Activated T-cell treated with anti-CD3 and anti-CD28 coated beads for 1 hour (primary cell): ENCODE measurements around the gene SMC1B.
"Not testable (repeated sequence)": the region's sequence is repeated elsewhere in the genome, so short reads cannot be mapped to it uniquely, and the experiment has no call there.

Experiments
- DNase-seq: peaks from one replicate; pipeline ENCODE4 v3.0.0-alpha.2; 2020; ENCODE audit warnings: low read depth

The SMC1B gene

DNA sequence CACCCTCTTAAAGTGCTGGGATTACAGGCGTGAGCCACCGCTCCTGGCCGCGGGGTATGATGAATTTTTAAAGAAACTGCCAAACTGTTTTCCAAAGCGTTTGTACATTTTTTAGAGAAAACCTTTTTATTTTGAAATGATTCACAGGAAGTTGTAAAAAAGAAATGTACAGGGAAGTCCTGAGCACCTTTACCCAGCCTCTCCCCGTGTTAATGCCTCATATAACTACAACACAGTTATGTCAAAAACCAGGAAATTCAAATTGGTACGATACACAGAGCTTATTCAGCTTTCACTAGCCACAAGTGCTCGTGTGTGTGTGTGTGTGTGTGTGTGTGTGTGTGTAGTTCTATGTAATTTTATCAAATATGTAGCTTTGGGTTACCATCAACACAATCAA is 110.6 kb downstream of the SMC1B start:
- no peak for DNase-seq

DNA sequence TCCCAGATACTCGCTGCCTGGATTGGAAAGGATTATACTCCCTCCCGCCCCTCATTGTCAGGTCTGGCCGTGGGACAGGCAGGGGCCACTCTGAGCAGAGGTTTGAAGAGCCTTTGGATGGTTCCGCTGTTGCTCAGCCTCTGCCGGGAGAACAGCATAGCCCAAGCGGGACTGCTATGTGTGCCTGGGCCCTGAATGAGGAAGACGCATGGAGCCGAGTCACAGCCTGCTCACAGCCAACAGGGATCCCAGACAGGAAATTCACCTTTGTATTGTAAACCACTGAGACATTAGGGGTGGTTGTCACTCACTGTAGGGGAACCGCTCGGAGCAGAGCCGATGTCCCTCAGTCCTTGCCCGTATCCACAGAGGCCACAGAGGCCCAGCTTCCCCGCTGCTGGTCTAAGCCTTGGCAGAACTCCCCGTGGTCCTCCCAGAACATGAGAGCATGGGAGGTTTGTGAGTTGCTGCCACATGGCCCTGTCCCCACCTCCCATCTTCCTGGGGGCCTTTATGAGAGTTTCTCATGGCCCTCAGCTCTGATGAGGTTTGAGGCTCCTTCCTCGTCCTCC is 114.4 kb downstream of the SMC1B start:
- no peak for DNase-seq

DNA sequence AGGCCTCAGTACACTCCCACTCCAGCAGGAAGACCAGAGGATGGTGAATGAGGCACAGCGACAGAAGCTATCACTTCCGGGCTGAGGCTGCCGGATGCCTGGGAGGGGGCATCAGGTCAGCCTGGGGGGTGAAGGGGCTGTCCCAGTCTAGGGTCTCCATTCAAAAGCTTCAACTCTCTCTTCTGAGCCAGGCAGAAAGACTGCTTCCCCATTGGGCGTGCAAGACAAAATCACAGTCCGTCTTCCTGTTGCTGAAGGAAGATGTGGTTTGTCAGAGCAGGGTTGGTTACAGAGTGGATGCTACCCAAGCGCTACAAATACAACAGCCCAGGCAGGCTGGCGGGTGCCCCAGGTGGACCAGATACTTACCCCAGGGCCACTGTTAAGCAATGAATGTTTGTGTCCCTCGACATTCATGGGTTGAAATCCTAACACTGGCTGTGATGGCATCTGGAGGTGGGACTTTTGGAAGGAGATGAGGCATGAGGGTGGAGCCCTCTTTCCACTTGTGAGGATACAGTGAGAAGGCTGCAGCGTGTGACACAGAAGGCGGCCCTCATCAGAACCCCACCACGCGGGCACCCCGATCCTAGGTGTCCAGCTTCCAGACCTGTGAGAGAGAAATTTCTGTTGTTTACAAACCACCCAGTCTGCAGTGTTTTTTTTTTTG is 116.6 kb downstream of the SMC1B start:
- DNase-seq = no peak

DNA sequence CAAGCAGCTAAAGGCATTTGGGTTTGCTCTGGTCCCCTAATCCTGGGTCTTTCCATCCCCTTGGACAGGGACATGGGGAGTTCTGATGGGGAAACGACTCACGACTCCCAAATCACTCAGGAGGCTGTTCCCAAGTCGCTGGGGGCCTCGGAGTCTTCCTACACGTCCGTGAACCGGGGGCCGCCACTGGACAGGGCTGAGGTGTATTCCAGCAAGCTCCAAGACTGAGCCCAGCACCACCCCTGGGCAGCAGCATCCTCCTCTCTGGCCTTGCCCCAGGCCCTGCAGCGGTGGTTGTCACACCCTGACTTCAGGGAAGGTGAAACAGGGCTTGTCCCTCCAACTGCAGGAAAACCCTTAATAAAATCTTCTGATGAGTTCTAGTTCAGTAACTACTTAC is 117.9 kb downstream of the SMC1B start:
- DNase-seq = no peak

- not testable (repeated sequence) for DNase-seq
Observed at GRCh38 chr22:45295004-45295403, 118.4 kb downstream of the SMC1B start.
